ENCODE data around the gene UBQLN1. TPM values are rescaled to one million over a fixed set of nuclear protein-coding genes. Genes with fewer than 3 reads are reported as not detected.
"Not testable (repeated sequence)": the region's sequence is repeated elsewhere in the genome, so short reads cannot be mapped to it uniquely, and the experiment has no call there.

Gene UBQLN1
- total RNA-seq (10 to 100 TPM; 80.0 to 93.1 TPM), polyA plus RNA-seq (10 to 100 TPM; 31.4 to 37.4 TPM)
- long read RNA-seq, donor 1, full-length matches to known transcripts = 31 of 44 reads
- long read RNA-seq, donor 1, partial matches to known transcripts = 4 of 44 reads
- long read RNA-seq, donor 1, other reads (novel, unspliced or antisense) = 9 of 44 reads
- long read RNA-seq, donor 2, full-length matches to known transcripts = 11 of 14 reads
- long read RNA-seq, donor 2, partial matches to known transcripts = 1 of 14 reads
- long read RNA-seq, donor 2, other reads (novel, unspliced or antisense) = 2 of 14 reads

DNA sequence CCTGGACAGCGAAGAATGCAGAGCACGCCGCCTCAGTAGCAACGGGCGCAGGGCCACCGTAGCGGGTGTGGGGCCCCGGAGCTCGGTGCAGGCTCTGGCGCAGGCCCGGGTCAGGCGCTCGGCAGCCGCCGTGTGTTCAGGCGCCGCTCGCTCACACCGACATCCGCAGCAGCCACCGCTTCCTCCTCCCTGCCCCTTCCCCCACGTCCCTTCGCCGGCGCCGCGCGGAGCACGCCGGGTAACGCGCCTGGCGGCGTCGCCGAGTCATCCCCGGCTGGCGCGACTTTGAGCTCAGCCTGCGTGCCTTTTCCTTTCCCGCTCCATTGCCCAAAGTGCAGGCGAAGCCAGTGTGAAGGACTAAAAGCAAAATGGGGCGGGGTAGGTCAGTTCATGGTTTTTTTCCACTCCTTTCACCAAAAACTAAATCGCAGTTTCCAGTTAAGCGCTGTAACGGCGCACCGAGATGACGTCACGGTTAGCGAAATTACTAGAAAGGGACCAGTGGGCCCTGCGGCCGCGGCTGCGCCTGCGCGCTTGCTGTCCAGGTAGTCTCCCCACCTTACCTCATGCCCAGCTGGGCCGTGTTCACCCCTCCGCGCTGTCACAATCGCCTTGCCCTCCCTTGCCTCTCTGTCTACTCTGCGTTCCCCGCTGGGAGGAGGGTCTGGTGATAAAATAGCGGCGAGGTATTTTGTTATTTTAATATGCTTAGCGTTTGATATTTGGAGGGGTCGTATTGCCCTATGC is at the start of gene UBQLN1:
Gene UBQLN1 (minus strand): TSS at position 191 of the 747 bp plus-strand sequence. CDS start 279 bp downstream, outside the sequence.
- Histone ChIP-seq H3K36me3 (ENCODE audit: control insufficient read depth in 1 of 2, insufficient read depth in 2 of 2, low read length in 1 of 2) (no peaks in the 10 kb centered on the region), H3K4me3 (ENCODE audit: low read length in 2 of 2) (peak within 1 kb of the TSS; percentile 88 to 91), H3K27ac (ENCODE audit: low read depth in 1 of 2, low read length in 2 of 2) (peak within 1 kb of the TSS; percentile 76 to 96), H3K27me3 (ENCODE audit: control insufficient read depth in 1 of 2, insufficient read depth in 2 of 2, low read length in 1 of 2) (no peaks in the 10 kb centered on the region), H3K4me1 (ENCODE audit: control insufficient read depth in 1 of 2, insufficient read depth in 2 of 2, low read length in 2 of 2) (peaks cover 2 to 4% of the 10 kb centered on the region in 2 donors), H3K9me3 (ENCODE audit: control insufficient read depth, low read length) (no peaks in the 10 kb centered on the region)
- peak; percentile 96 to 97 for DNase-seq
- intact Hi-C loops (cut with DNase I) = loop anchor here (5.0 kb wide), 2 partner anchors 86 to 214 kb away; partner anchors contain the start of genes IDNK (in 2 of the 2) and KIF27 (in 1 of the 2)
- peak; percentile 98 for ATAC-seq (ENCODE audit: low FRiP score)
- 0 to 1% methylated on average over 59 to 67 of the region's 67 CpGs for WGBS, 2 donors

DNA sequence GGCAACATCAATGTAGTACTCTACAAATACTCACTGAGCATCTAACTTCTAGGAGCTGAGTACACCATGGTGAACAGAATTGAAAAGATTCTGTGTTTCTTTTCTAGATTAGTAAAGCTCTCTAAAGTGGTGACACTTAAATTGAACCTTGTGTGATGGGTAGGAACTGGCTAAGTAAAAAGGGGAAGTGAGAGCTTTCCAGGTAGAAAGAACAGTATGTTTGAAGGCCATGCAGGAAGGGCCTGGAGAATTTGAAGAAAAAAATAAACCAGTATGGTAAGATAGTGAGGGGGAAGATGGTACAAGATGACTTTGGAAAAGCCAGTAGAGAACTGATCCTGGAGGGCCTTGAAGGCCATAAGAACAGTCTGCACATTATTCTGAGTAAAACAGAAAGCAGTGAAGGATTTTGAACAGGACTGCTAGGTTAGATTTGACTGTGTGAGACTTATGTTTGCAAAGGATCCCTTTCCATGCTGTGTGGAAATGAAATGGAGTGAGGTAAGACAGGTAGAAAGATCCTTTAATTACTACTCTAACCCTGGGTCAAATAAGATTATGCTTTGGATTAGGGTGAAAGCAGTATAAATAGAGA is 46.7 kb upstream of the UBQLN1 start:
- Histone ChIP-seq H3K36me3 (ENCODE audit: control insufficient read depth in 1 of 2, insufficient read depth in 2 of 2, low read length in 1 of 2) (peaks cover 0 to 2% of the 10 kb centered on the region in 2 donors), H3K27ac (ENCODE audit: low read depth in 1 of 2, low read length in 2 of 2) (no peak overlapping the region), H3K9me3 (ENCODE audit: control insufficient read depth, low read length) (no peaks in the 10 kb centered on the region), H3K4me3 (ENCODE audit: low read length in 2 of 2) (no peak overlapping the region), H3K4me1 (ENCODE audit: control insufficient read depth in 1 of 2, insufficient read depth in 2 of 2, low read length in 2 of 2) (no peaks in the 10 kb centered on the region), H3K27me3 (ENCODE audit: control insufficient read depth in 1 of 2, insufficient read depth in 2 of 2, low read length in 1 of 2) (no peaks in the 10 kb centered on the region)
- no peak for ATAC-seq (ENCODE audit: low FRiP score)
- no peak for DNase-seq
- intact Hi-C loops (cut with DNase I) = no loop called here

DNA sequence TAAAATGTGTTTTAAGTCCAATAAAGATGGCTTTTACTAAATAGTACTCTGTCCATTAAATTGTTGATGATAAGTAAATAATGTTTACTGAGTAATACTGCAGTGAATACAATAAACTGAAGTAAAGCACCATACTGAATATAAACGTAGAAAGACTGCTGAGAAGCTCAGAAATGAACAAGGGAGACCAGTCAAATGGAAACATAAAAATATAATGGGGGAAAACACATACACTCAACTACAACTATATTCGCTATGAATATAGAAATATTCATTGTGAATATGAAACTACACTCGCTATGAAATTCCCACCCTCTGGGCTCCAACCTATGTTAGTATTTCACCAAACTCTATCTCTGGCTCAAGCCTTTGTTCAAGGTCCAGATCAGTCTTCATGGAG is 41.9 kb upstream of the UBQLN1 start:
- WGBS, 2 donors = 89 to 91% methylated on average over 3 of the region's 3 CpGs
- Histone ChIP-seq H3K36me3 (ENCODE audit: control insufficient read depth in 1 of 2, insufficient read depth in 2 of 2, low read length in 1 of 2) (peaks cover 0 to 2% of the 10 kb centered on the region in 2 donors), H3K27me3 (ENCODE audit: control insufficient read depth in 1 of 2, insufficient read depth in 2 of 2, low read length in 1 of 2) (no peaks in the 10 kb centered on the region), H3K27ac (ENCODE audit: low read depth in 1 of 2, low read length in 2 of 2) (no peak overlapping the region), H3K4me1 (ENCODE audit: control insufficient read depth in 1 of 2, insufficient read depth in 2 of 2, low read length in 2 of 2) (no peaks in the 10 kb centered on the region), H3K4me3 (ENCODE audit: low read length in 2 of 2) (no peak overlapping the region), H3K9me3 (ENCODE audit: control insufficient read depth, low read length) (no peaks in the 10 kb centered on the region)
- DNase-seq = no peak
- no peak for ATAC-seq (ENCODE audit: low FRiP score)
- intact Hi-C loops (cut with DNase I) = no loop called here

DNA sequence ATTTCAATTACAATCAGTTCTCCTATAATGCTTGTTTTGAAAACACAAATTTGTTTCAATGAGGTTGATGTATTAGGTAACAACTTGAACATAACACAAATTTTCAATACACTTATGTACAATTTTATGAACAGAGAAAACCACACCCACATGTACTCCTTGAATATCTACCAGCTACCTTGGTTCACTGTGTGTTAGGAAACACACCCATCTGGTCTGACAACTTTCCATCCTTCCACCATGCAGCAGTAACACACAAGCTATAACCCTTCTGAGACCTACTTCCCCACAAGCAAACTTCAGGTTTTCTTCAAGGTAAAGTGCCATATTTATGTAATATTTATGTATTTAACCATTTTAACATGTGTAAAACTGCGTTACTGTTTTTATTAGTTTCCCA is 36.4 kb upstream of the UBQLN1 start:
- no peaks in the 10 kb centered on the region for H3K36me3 ChIP-seq (ENCODE audit: control insufficient read depth in 1 of 2, insufficient read depth in 2 of 2, low read length in 1 of 2)
- ATAC-seq (ENCODE audit: low FRiP score) (no peak), DNase-seq (no peak)
- WGBS, 2 donors = 90 to 94% methylated on average over 1 of the region's 1 CpG
- H3K4me3 ChIP-seq (ENCODE audit: low read length in 2 of 2) = no peak overlapping the region
- H3K9me3 ChIP-seq (ENCODE audit: control insufficient read depth, low read length) = no peaks in the 10 kb centered on the region
- intact Hi-C loops (cut with DNase I) = no loop called here
- no peaks in the 10 kb centered on the region for H3K4me1 ChIP-seq (ENCODE audit: control insufficient read depth in 1 of 2, insufficient read depth in 2 of 2, low read length in 2 of 2)
- H3K27ac ChIP-seq (ENCODE audit: low read depth in 1 of 2, low read length in 2 of 2) = no peak overlapping the region
- H3K27me3 ChIP-seq (ENCODE audit: control insufficient read depth in 1 of 2, insufficient read depth in 2 of 2, low read length in 1 of 2) = no peaks in the 10 kb centered on the region

DNA sequence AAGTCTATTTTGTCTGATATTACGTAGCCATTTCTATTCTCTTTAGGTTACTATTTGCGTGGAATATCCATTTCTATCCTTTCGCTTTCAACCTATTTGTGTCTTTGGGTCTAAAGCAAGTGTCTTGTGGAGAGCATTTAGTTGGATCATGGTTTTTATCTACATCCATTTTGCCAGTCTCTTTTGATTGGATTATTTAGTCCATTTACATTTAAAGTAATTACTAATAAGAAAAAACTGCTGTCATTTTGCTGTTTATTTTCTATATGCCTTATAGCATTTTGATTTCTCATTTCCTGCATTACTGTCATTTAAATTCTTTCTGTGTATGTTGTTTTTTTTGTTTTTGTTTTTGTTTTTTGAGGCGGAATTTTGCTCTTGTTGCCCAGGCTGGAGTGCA is 26.0 kb upstream of the UBQLN1 start:
- no peak overlapping the region for H3K27ac ChIP-seq (ENCODE audit: low read depth in 1 of 2, low read length in 2 of 2)
- ATAC-seq (ENCODE audit: low FRiP score) = no peak
- H3K4me3 ChIP-seq (ENCODE audit: low read length in 2 of 2) = no peak overlapping the region
- WGBS, 2 donors = 97 to 98% methylated on average over 4 of the region's 4 CpGs
- no peaks in the 10 kb centered on the region for H3K9me3 ChIP-seq (ENCODE audit: control insufficient read depth, low read length)
- no peaks in the 10 kb centered on the region for H3K27me3 ChIP-seq (ENCODE audit: control insufficient read depth in 1 of 2, insufficient read depth in 2 of 2, low read length in 1 of 2)
- intact Hi-C loops (cut with DNase I) = no loop called here
- H3K36me3 ChIP-seq (ENCODE audit: control insufficient read depth in 1 of 2, insufficient read depth in 2 of 2, low read length in 1 of 2) = no peaks in the 10 kb centered on the region
- DNase-seq = no peak
- no peaks in the 10 kb centered on the region for H3K4me1 ChIP-seq (ENCODE audit: control insufficient read depth in 1 of 2, insufficient read depth in 2 of 2, low read length in 2 of 2)

DNA sequence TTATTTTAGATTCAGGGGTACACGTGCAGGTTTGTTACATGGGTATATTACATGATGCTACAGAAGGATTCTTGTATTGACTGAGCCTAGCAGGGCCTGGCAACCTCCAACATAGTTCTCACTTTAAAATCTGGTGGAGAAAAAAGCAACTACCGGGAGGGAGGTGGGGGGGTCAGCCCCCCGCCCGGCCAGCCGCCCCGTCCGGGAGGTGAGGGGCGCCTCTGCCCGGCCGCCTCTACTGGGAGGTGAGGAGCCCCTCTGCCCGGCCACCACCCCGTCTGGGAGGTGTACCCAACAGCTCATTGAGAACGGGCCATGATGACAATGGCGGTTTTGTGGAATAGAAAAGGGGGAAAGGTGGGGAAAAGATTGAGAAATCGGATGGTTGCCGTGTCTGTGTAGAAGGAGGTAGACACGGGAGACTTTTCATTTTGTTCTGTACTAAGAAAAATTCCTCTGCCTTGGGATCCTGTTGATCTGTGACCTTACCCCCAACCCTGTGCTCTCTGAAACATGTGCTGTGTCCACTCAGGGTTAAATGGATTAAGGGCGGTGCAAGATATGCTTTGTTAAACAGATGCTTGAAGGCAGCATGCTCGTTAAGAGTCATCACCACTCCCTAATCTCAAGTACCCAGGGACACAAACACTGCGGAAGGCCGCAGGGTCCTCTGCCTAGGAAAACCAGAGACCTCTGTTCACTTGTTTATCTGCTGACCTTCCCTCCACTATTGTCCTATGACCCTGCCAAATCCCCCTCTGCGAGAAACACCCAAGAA is 21.0 kb upstream of the UBQLN1 start:
- ATAC-seq (ENCODE audit: low FRiP score); H3K27ac ChIP-seq (ENCODE audit: low read depth in 1 of 2, low read length in 2 of 2); H3K4me3 ChIP-seq (ENCODE audit: low read length in 2 of 2); H3K27me3 ChIP-seq (ENCODE audit: control insufficient read depth in 1 of 2, insufficient read depth in 2 of 2, low read length in 1 of 2); DNase-seq; H3K4me1 ChIP-seq (ENCODE audit: control insufficient read depth in 1 of 2, insufficient read depth in 2 of 2, low read length in 2 of 2); H3K9me3 ChIP-seq (ENCODE audit: control insufficient read depth, low read length); H3K36me3 ChIP-seq (ENCODE audit: control insufficient read depth in 1 of 2, insufficient read depth in 2 of 2, low read length in 1 of 2); intact Hi-C loops (cut with DNase I): not testable (repeated sequence)
- WGBS, 2 donors = 89 to 92% methylated on average over 13 to 17 of the region's 22 CpGs

DNA sequence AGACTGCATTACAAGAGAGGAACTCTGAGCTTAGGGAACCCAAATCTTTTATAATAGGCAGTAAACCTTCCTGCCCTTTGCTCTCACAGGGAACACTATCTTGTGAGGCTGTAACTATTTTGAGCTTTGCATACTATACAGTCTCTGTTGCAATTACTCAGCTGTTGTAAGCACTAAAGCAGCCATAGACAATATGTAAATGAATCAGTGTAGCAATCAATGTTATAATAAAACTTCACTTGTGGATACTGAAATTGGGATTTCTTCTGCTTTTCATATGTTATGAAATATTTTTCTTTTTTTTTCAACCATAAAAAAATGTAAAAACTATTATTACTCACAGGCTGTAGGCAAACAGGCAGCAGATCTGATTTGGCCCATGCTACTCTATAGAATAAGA is 16.7 kb upstream of the UBQLN1 start:
- ATAC-seq (ENCODE audit: low FRiP score) = no peak
- H3K4me3 ChIP-seq (ENCODE audit: low read length in 2 of 2) = no peak overlapping the region
- intact Hi-C loops (cut with DNase I) = no loop called here

DNA sequence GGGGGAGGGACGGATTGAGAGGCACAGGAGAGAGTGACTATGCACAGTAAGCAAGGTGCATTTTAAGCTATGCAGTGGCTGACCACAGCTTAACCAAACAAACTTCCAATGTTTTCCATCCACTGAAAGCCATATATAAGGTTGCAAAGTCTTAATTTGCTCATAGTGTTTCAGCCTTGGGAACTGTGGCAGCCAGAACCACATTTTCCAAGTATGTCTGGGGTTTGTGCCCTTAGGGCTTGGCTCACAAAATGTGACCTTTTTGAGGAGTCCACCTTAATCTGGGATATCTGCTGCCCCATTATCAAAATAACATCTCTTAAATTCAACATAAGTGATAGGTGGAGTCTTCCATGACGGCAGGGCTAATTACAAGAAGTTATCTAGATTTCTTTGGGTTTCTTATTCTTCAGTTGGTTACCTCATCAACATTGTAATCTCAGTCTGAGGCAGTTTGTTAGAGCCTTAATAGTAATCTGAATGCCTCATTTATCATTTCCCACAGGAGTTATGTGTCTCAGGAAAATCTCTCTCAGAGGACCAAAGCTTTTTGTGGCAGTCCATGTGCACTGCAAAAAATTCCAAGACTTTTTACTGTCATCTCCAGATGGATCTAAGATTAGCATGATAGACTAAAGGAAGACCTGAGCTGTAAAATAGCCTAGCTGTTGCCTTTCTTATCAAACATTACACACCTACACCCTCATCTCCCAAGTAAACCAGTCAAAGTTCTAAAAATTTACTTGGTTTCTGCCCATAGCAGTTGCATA is 15.2 kb upstream of the UBQLN1 start:
- intact Hi-C loops (cut with DNase I) = no loop called here
- Histone ChIP-seq H3K9me3 (ENCODE audit: control insufficient read depth, low read length) (peaks cover 1% of the 10 kb centered on the region), H3K4me1 (ENCODE audit: control insufficient read depth in 1 of 2, insufficient read depth in 2 of 2, low read length in 2 of 2) (no peaks in the 10 kb centered on the region), H3K27me3 (ENCODE audit: control insufficient read depth in 1 of 2, insufficient read depth in 2 of 2, low read length in 1 of 2) (no peaks in the 10 kb centered on the region), H3K36me3 (ENCODE audit: control insufficient read depth in 1 of 2, insufficient read depth in 2 of 2, low read length in 1 of 2) (no peaks in the 10 kb centered on the region), H3K27ac (ENCODE audit: low read depth in 1 of 2, low read length in 2 of 2) (no peak overlapping the region), H3K4me3 (ENCODE audit: low read length in 2 of 2) (no peak overlapping the region)
- ATAC-seq (ENCODE audit: low FRiP score) (no peak), DNase-seq (no peak)
- 57 to 80% methylated on average over 2 of the region's 2 CpGs for WGBS, 2 donors

More for the DNA sequence above, 16.7 kb upstream of the UBQLN1 start:
- Histone ChIP-seq H3K27ac (ENCODE audit: low read depth in 1 of 2, low read length in 2 of 2) (no peak overlapping the region), H3K4me1 (ENCODE audit: control insufficient read depth in 1 of 2, insufficient read depth in 2 of 2, low read length in 2 of 2) (no peaks in the 10 kb centered on the region), H3K36me3 (ENCODE audit: control insufficient read depth in 1 of 2, insufficient read depth in 2 of 2, low read length in 1 of 2) (no peaks in the 10 kb centered on the region), H3K9me3 (ENCODE audit: control insufficient read depth, low read length) (peaks cover 1% of the 10 kb centered on the region), H3K27me3 (ENCODE audit: control insufficient read depth in 1 of 2, insufficient read depth in 2 of 2, low read length in 1 of 2) (no peaks in the 10 kb centered on the region)
- DNase-seq = no peak
